ENCODE data around the gene ADSS1. TPM values are rescaled to one million over a fixed set of nuclear protein-coding genes. Genes with fewer than 3 reads are reported as not detected.

The ADSS1 gene
- polyA plus RNA-seq, 4 donors = 14.5 to 18.5 (median 17.3) TPM

DNA sequence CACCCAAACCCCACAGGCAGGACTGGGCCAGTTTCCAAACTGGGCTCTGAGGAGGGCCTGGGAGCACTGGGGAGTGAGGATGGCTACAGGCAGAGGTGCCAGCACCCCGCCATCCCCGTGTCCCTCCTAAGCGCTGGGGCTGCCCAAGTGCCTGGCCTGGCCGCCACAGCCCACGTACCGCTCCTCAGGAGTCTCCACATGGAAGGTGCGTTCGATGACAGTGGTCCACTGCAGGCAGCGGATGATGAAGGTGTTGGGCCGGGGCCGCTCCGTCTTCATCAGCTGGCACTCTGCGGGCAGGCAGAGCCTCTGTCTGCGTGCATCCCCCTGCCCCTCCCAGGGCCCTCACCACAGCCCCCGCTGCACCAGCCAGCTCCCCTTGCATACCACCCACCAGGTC, 52.5 kb downstream of the ADSS1 start:
- DNase-seq (ENCODE audit: low read depth in 4 of 4, low spot score in 3 of 4) = no peak

DNA sequence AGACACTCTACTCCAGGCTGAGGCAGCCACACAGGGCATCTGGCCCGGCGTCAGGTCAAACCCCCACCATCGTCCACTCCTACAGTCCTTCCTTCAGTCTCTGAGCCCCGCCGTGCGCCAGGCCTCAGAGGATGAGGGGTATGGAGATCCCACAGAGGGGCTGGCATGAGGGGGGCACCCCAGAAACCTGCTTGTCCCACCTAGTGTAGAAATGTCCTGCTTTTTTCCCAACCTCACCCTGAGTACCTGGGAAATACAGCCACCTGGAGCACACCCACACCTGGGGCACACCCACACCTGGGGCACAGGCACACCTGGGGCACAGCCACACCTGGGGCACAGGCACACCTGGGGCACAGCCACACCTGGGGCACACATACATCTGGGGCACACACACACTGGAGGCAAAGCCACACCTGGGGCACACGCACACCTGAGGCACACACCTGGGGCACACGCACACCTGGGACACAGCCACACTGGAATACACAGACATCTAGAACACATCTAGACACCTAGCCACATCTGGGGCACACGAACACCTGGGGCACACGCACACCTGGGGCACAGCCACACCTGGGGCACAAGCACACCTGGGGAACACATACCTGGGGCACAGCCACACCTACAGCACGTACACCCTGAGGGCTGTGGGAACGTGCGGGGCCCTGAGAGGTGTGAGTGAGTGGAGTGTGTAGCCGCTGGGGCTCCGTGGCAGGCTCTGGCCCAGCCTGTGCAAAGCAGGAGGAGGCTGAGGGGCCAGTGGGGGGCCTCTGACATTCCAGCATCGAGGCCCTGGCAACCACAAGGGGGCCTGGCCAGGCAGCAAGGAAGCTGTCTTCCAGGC, 53.2 kb downstream of the ADSS1 start:
- no peak for DNase-seq (ENCODE audit: low read depth in 4 of 4, low spot score in 3 of 4)

DNA sequence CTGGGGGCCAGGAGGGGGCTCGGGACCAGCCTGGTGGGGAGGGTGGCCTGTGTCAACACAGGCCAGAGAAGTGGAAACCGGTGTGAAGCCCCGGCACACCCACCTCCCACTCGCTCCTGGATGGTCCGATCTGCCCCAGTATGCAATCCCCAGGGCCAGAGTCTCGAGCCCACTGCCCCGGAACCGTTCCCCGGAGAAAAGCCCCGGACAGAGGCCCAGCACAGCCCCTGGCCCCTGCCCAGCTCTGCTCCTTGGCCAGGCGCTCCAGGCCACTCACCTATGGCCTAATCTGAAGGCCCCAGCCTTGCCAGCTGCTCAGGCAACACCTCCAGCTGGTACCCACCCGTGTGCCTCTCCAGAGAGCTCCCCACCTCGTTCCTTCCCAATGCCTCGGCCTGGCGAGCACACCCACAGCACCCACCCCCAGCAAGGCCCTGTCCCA, 53.8 kb downstream of the ADSS1 start:
- no peak for DNase-seq (ENCODE audit: low read depth in 4 of 4, low spot score in 3 of 4)

DNA sequence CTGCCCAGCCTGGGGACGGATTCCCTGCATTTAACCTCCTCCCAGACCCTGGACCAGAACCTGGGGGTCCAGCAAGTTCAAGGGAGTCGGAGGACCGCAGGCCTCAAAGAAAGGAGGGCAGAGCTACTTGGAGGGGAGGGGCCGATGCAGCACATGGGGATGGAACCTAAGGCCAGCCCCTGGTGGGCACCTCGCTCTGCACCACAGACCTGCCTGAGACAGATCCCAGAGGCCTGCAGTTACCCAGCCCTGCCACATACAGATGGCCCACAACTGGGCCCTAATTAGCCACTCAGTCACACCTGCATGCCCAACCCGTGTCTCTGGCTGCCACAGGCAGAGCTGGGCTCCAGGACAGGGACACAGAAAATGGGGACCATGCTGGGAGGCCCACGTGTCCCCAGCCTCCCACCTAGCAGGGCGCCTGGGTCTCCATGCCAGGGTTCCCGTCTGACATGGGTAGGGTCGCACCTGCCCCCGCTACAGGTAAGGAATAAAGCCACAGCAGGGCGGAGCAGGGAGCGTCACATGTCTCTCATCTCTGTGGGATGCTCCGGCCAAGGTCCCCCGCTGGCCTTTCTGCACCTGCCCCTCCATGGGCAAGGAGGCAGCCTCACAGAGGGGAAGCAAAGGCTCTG, 54.8 kb downstream of the ADSS1 start:
- DNase-seq (ENCODE audit: low read depth in 4 of 4, low spot score in 3 of 4) = no peak

DNA sequence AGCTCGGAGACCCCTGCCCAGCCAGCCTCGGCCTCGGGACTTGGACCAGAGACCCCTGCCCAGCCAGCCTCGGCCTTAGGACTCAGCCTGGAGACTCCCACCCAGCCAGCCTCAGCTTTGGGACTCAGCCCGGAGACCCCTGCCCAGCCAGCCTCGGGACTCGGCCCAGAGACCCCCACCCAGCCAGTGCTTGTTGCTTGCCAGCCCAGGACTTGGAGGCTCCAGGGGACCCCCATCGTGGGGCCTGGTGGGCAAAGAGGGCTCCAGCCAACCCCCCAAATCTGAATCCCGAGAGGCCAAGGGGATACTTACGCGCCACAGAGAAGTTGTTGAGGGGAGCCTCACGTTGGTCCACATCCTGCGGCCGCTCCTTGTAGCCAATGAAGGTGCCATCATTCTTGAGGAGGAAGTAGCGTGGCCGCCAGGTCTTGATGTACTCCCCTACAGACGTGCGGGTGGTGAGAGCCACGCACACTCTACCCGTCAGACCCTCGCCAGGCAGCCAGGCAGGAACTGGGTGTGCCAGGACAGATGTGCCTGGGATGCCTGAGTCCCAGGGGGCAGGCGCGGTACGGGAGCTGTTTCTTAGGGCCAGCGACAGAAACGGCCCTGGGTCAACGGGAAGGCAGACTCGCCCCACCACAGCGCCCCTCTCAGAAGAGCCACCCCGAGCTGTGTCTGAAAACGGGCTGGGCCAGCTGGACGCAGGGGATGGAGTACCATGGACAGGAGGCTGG, 55.9 kb downstream of the ADSS1 start:
- DNase-seq (ENCODE audit: low read depth in 4 of 4, low spot score in 3 of 4) = no peak

DNA sequence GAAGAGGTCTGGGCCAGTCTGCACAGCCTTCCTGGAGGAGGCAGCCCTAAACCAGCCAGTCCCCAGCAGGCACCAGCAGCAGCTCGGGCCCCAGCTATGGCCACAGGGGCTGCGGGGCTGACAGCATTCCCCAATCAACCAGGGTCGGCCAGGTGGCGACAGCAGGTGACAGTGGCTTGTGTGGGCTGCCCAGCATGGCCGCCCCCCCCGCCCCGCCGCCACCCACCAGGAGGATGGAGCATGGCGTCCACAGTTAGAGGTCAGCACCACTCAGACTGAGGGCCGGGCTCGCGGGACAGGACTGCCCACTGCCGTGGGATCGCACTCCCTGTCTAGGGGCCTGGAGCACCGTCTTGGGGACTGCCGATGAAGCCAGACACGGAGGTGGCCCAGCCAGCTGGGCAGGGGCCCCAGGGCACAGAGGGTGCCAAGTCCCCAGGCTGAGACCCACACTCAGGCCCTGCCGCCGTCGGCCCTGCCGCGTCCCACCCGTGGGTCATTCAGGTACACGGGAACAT, 56.5 kb downstream of the ADSS1 start:
- DNase-seq (ENCODE audit: low read depth in 4 of 4, low spot score in 3 of 4) = no peak

DNA sequence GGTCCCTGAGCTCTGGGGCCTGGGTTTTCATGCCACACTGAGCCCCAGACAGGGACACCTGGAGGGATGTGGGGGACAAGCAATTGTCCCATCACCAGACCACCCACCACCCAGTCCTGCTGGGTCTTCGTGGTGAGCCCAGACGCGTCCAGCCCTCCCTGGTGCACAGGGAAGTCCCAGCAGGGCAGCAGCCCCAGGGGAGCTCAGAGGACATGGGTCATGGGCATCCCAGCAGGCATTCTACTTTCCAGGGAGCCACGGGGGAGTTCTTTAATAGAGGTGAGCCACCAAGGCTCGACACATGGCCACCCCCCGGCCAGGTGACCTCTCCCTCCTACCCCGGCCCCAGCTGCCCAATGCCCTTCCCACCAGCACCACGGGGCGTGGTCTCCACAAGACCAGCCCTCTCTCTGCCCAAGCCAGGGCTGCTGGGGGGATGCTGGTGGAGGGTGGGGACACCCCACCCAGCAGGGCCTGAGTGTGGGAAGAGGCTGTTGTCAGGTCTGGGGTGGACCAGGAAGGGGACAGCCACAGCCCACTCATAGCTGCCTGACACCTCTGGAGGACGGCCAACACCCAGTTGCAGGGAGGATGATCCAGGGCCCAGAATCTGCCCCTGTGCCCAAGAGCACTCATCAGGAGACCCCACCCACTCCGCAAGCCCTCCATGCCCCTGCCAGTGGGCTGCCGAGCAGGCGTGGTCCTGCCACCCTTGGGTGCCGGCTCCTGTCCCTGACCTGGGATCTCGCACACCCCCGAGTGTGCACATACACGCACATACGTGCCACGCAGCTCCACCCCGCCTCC, 57.4 kb downstream of the ADSS1 start:
- no peak for DNase-seq (ENCODE audit: low read depth in 4 of 4, low spot score in 3 of 4)

- no peak for DNase-seq (ENCODE audit: low read depth in 4 of 4, low spot score in 3 of 4)
These were observed 58.2 kb downstream of the ADSS1 start for GRCh38 chr14:104782086-104782807.

DNA sequence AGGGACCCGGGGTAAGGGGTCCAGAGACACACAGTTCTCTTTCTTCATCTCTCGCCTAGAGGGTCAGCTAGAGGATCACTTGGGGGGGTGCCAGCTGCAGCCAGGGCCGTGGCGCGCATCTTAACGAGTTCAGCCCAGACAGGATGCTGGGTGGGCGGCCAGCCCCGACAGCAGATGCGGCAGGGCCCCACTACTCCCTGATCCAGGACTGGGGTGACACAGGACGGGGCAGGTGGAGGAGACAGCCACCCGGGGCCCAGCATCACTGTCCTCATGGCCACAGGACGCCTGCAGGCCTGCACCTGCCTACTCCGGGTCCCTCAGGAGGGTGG, 58.7 kb downstream of the ADSS1 start:
- DNase-seq (ENCODE audit: low read depth in 4 of 4, low spot score in 3 of 4) = no peak

DNA sequence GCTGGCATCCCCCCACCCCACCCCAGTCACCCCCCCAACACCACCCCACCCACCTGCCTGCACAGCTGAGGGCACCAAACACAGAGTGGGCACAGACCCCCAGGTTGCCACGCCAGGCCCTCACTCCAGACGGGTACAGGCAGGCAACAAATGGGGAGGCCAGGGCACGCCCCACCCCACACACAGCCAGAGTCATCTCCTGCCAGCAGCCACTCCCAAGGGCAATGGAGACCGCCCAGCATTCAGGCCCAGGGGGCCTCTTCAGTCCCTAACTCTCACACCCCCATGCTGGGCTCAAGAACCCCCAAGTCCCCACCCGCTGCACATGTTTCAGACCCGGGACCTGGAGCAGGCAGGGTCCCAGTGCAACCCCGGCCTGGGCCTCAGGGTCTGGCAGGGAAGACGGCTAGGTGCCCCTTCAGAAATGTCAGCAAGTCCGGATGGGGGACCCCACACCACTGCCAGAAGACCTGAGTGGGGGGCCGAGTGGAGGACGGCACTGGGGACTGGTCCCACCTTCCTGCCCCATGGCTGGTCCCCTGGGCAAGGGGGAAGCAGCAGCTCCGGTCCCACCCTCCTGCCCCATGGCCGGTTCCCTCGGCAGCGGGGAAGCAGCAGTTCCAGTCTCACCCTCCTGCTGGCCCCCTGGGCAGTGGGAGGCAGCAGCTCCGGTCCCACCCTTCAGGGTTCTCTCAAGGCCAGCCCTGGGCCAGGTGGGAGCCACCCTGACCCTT, 59.6 kb downstream of the ADSS1 start:
- no peak for DNase-seq (ENCODE audit: low read depth in 4 of 4, low spot score in 3 of 4)

DNA sequence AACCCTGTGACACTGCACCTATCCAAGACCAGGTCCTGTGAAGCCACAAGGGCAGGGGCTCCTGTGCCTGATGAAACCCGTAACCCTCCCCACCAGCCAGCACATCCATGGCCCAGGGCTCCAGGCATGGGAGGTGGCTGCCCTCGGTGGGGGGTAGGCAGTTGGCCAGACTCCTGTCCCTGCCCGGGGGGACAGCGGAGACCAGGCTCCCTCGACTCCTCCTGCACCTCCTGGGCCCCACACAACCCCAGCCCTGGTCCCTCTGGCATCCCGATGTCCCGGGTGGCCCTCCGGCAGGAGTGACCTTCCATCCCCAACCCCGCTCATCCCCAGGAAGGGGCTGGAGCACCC, 60.2 kb downstream of the ADSS1 start:
- no peak for DNase-seq (ENCODE audit: low read depth in 4 of 4, low spot score in 3 of 4)

- no peak for DNase-seq (ENCODE audit: low read depth in 4 of 4, low spot score in 3 of 4)
These were observed 61.0 kb downstream of the ADSS1 start for GRCh38 chr14:104784846-104785707.

DNA sequence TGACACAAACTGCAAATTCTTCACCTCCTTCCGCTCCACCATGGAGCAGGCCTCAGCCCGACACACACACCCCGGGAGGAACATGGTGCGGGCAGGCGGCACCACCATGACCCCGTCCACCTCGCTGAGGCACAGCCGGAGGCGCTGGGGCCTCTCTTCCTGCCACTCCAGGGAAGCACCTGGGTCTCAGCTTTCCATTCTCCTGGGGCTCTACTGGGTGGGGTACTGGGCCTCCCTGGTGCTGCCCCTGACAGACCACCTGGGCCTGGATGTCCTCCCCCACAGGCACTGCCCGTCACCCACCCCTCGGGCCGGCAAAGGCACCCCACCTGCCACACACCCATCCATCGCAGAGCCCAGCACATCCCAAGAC, 61.7 kb downstream of the ADSS1 start:
- no peak for DNase-seq (ENCODE audit: low read depth in 4 of 4, low spot score in 3 of 4)

DNA sequence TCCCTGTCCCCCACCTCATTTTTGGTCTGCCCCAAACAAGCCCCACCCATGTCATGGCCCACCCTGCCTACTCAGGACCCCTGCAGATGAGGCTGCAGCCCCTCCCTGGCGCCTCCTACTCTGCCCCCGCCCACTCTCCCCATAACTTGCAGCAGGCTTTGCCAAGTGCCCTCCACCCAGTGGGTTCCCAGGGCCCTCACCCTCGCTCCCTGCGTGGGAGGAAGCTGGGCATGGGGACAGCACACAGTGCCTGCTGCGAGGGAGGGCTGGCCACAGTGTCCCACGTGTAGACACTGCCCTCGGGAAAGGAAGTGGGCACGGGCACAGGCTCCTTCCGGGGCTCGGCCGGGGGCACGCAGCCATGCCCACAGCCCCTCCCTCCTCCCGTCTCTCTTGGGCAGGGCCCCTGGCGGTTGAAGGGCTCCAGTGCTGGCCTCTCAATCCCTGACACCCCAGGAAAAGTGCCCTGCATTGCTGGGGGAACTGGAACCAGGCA, 62.1 kb downstream of the ADSS1 start:
- DNase-seq (ENCODE audit: low read depth in 4 of 4, low spot score in 3 of 4) = no peak

- DNase-seq (ENCODE audit: low read depth in 4 of 4, low spot score in 3 of 4) = no peak
These were observed 63.0 kb downstream of the ADSS1 start for GRCh38 chr14:104786726-104787675.

- DNase-seq (ENCODE audit: low read depth in 4 of 4, low spot score in 3 of 4) = no peak
These were observed 63.7 kb downstream of the ADSS1 start for GRCh38 chr14:104787736-104788135.

GRCh38 chr14:104788161-104788818, 64.3 kb downstream of the ADSS1 start:
- no peak for DNase-seq (ENCODE audit: low read depth in 4 of 4, low spot score in 3 of 4)
